AG10803 (cell line): ENCODE data around the gene PEPD.

Source experiments
- DNase-seq: peaks from one replicate; pipeline ENCODE4 v3.0.0; 2010; ENCODE audit warnings: low read depth
- H3K4me3 ChIP-seq: 2 replicates; pipeline ENCODE4 v1.5.1; 2011; ENCODE audit warnings: mild to moderate bottlenecking, low read length, control low read depth
- TF ChIP-seq, protein P1 (sequence below): conservative IDR thresholded peaks from 2 replicates; pipeline ENCODE4 v1.5.1; 2011; ENCODE audit warnings: mild to moderate bottlenecking, low read length, control low read depth, inconsistent platforms

The PEPD gene

DNA sequence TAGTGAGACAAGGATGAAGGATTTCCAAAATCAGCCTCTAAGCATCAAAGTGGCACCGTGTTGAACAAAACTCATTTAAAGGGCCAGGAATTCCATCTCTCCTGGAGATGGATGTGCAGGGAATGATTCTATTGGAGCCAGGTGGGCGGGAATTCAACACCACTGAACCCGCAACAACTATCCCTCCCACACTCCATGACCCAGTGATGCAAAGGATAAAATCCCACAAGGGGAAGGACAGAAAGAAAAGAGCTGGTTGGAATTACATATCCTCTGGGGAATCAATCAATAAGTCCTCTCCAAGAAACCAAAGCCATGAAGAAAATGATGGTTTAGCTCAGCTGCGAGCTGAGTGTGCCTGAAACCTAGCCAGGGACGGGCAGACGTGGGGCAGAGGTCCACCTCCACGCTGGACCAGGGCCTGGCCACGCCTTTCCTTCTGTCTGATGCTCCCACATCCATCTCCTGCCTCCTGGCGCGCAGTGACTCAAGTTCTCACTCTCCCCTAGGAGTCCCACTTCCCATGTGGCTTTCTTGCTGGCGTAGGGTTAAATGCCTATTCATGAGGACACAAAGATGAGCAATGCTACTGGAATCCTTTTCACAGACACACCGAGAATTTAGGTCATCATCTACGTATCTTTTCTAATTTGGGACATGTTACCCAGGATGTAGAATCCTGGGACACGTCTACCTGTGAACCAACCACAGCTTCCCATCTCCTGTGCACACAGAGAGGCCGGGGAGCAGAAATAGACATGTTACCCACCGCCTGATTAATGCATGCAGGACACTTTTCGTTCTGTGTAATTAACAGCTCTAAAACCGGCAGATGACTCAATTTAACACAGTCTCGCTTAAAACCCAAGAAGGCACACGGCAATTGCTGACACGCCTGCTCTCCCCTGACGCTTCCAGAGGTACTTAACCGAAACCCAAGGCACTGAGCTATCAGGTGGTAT, 48.6 kb downstream of the PEPD start:
- no peak overlapping the region for H3K4me3 ChIP-seq
- TF ChIP-seq, protein P1, sequence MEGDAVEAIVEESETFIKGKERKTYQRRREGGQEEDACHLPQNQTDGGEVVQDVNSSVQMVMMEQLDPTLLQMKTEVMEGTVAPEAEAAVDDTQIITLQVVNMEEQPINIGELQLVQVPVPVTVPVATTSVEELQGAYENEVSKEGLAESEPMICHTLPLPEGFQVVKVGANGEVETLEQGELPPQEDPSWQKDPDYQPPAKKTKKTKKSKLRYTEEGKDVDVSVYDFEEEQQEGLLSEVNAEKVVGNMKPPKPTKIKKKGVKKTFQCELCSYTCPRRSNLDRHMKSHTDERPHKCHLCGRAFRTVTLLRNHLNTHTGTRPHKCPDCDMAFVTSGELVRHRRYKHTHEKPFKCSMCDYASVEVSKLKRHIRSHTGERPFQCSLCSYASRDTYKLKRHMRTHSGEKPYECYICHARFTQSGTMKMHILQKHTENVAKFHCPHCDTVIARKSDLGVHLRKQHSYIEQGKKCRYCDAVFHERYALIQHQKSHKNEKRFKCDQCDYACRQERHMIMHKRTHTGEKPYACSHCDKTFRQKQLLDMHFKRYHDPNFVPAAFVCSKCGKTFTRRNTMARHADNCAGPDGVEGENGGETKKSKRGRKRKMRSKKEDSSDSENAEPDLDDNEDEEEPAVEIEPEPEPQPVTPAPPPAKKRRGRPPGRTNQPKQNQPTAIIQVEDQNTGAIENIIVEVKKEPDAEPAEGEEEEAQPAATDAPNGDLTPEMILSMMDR, result peak; percentile 30
- DNase-seq, result peak; percentile 95

DNA sequence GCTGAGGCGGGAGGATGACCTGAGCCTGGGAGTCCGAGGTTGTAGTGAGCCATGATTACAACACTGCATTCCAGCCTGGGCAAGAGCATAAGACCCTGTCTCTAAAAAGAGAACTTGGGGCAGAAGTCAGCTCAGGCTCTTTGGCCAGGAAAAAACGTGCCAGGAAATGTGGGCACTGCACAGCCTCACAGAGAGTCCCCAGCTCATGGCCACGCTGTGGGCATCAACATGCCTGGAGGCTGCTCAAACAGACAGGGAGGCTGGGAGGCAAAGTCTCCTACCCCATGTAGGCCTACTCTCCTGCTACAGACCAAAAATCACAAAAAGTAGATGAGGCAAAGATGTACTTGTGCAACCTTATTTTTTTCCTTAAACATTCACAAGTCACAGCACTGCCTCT, 49.4 kb downstream of the PEPD start:
- TF ChIP-seq, protein P1, result no peak
- no peak for DNase-seq
- H3K4me3 ChIP-seq, result no peak overlapping the region

DNA sequence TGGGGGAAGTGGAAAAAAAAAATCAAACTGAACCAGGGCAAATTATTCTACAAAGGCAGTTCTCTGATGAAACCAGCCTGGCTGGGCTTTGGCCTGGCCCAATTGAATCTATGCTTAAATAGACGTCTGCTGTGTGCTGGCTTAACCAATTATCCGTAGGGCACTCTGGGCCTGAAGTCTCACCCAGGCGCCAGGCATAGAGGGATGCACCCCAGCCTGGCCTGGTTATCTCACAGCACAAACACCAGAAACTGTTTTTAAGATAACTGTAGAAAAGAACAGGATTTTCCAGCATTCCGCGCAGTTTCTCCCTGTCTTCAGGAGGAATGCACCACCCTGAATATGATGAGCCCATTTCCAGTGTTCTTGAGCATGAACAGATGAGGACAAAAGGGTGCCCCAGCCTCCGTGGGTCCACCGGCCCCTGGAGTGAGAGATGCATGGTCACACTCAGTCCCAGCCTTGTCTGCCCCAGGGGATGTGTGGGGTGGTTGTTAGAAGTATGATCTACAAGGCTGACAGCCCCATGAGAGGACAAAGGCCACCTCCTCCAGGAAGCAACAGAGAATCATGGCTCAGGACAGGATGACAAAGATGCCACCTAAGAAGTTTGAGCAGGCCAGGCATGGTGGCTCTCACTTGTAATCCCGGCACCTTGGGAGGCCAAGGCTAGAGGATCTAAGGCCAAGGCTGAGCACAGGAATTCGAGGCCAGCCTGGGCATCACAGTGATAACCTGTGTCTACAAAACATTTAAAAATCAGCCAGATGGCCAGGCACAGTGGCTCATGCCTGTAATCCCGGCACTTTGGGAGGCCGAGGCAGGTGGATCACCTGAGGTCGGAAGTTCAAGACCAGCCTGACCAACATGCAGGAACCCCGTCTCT, 50.2 kb downstream of the PEPD start:
- TF ChIP-seq, protein P1, result no peak
- H3K4me3 ChIP-seq, result no peak overlapping the region
- DNase-seq, result no peak

DNA sequence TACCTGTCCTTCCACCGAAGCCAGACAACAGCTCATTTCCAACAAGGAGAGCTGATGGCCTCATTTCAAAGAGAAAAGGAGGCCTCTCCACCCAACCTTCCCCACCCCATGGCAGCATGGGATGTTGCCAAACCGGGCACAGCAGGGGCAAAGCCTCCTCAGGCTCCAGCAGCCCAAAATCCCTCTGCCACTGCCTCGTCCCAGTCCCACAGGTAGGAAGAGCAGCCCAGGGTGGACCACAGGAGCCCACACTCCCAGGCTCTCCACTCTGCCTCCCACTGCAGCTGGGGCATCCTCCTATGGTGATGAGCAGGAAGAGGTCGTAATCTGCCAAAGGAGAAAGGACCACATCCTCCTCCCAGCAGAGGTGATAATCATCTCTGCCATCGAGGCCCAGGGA, 50.9 kb downstream of the PEPD start:
- H3K4me3 ChIP-seq, result no peak overlapping the region
- DNase-seq, result no peak

DNA sequence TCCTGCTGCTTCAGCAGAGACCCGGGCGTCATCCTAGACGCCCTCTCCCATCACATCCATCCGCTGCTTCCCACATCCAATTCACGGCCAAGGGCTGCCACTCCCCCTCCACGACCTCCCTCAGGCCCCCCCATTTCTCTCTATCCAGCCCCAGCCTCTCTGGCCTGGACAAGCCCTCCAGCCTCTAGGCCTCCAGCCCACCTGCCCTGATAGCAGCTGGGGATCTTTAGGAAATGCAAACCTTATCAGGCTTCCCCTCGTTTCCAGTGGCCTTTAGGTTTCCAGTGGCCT, 51.6 kb downstream of the PEPD start:
- TF ChIP-seq, protein P1, result no peak
- no peak for DNase-seq
- H3K4me3 ChIP-seq, result no peak overlapping the region

More for the DNA sequence above, 50.9 kb downstream of the PEPD start:
- TF ChIP-seq, protein P1, result no peak

DNA sequence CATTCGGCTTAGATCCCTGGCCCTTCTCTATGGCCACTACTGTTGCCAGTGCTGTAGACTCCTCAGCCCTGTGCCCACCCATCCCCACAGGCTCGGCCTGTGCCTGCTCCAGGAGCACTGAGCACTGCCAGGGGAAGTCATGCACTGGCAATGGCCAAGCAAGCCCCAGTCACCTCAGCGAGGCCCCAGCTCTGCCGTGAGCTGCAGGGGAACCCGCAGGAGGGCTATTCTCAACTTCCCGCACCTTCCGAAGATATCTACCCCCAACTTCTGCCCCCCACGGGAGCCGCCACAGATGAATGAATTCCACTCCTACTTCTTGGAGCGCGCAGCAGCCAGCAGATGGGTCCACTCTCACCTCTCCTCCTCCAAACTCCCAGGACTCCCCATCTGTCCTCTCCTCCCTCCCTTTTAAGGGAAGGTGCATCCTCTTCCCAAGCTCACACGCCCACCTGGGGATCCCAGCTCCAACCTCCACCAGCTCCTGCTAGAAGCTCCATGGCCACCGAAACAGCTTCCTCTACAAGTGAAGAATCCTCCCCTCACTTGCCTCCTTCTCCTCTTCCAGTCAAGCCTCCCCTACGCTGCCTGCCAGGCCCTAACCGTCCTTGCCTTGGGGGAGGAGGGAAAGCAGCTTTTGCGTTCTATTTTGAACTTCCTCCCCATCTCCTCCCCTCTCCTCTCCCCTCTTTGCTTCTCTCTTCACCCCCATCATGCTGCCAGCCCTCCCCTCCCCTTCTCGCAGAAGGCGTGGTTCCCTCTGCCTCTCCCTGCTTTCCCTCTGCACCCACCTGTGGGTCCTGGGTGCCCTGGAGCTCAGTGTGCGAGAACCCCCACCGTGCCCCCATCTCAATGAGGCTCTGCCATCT, 52.2 kb downstream of the PEPD start:
- H3K4me3 ChIP-seq, result no peak overlapping the region
- DNase-seq, result no peak
- TF ChIP-seq, protein P1, result no peak
